Activated CD8-positive, alpha-beta memory T cell treated with anti-CD3 and anti-CD28 coated beads for 24 hours (primary cell): ENCODE results near the gene TNNI3K.

ENCODE experiments used
- DNase-seq: peaks from one replicate; pipeline ENCODE4 v3.0.0-alpha.2; 2020

TNNI3K gene

GRCh38 chr1:74395571-74395970, 160.4 kb downstream of the TNNI3K start:
- no peak for DNase-seq

GRCh38 chr1:74396462-74396861, 161.3 kb downstream of the TNNI3K start:
- DNase-seq: no peak

- no peak for DNase-seq
These were observed 161.7 kb downstream of the TNNI3K start for GRCh38 chr1:74396933-74397332.

GRCh38 chr1:74399249-74399648, 164.1 kb downstream of the TNNI3K start:
- no peak for DNase-seq

GRCh38 chr1:74402873-74403272, 167.7 kb downstream of the TNNI3K start:
- DNase-seq: no peak

GRCh38 chr1:74403606-74404005, 168.4 kb downstream of the TNNI3K start:
- DNase-seq: no peak

GRCh38 chr1:74406759-74407158, 171.6 kb downstream of the TNNI3K start:
- DNase-seq: no peak

GRCh38 chr1:74407902-74408301, 172.7 kb downstream of the TNNI3K start:
- no peak for DNase-seq

GRCh38 chr1:74412244-74412643, 177.1 kb downstream of the TNNI3K start:
- DNase-seq: no peak

GRCh38 chr1:74415935-74416334, 180.7 kb downstream of the TNNI3K start:
- DNase-seq: no peak

- no peak for DNase-seq
These were observed 184.4 kb downstream of the TNNI3K start for GRCh38 chr1:74419611-74420010.

- no peak for DNase-seq
These were observed 185.3 kb downstream of the TNNI3K start for GRCh38 chr1:74420467-74420866.

GRCh38 chr1:74422421-74423292, 187.5 kb downstream of the TNNI3K start:
- DNase-seq: no peak

- no peak for DNase-seq
These were observed 188.3 kb downstream of the TNNI3K start for GRCh38 chr1:74423471-74423870.

GRCh38 chr1:74425676-74426075, 190.5 kb downstream of the TNNI3K start:
- DNase-seq: no peak

- DNase-seq: no peak
These were observed 191.2 kb downstream of the TNNI3K start for GRCh38 chr1:74426208-74426937.

- DNase-seq: no peak
These were observed 192.5 kb downstream of the TNNI3K start for GRCh38 chr1:74427681-74428080.

GRCh38 chr1:74429580-74429979, 194.4 kb downstream of the TNNI3K start:
- DNase-seq: no peak

GRCh38 chr1:74430342-74430934, 195.3 kb downstream of the TNNI3K start:
- no peak for DNase-seq

GRCh38 chr1:74431531-74431930, 196.3 kb downstream of the TNNI3K start:
- DNase-seq: no peak

GRCh38 chr1:74432325-74432724, 197.1 kb downstream of the TNNI3K start:
- no peak for DNase-seq

- no peak for DNase-seq
These were observed 199.1 kb downstream of the TNNI3K start for GRCh38 chr1:74434321-74434720.

GRCh38 chr1:74436078-74436477, 200.9 kb downstream of the TNNI3K start:
- no peak for DNase-seq

- DNase-seq: no peak
These were observed 201.8 kb downstream of the TNNI3K start for GRCh38 chr1:74437035-74437434.
